HL-60 (cell line): Measurements from ENCODE around the gene SMC1A.

Source experiments
- DNase-seq, 2 experiments: peaks; one replicate each; pipeline ENCODE4 v3.0.0-alpha.2; 2010 to 2020; ENCODE audit warnings: low read depth in 1 of 2, low spot score in 1 of 2
- H3K27ac ChIP-seq: fragments of 250-450 bp; sonication (Bioruptor Pico); replicated peaks from 2 replicates; pipeline ENCODE4 v1.5.1; 2020; ENCODE audit warnings: mild to moderate bottlenecking, moderate library complexity
- H3K27me3 ChIP-seq: fragments of 250-450 bp; sonication (Bioruptor Pico); 2 replicates; pipeline ENCODE4 v1.5.1; 2021; ENCODE audit warnings: mild to moderate bottlenecking, moderate library complexity; ENCODE audit not compliant: insufficient read depth, poor library complexity, severe bottlenecking
- H3K4me3 ChIP-seq: replicated peaks from 2 replicates; pipeline ENCODE4 v1.5.1; 2011; ENCODE audit warnings: mild to moderate bottlenecking, control low read depth, low read length; ENCODE audit not compliant: insufficient read depth
- CTCF ChIP-seq: IDR thresholded peaks from one replicate; pipeline ENCODE4 v1.5.1; 2011; ENCODE audit warnings: low read length, control low read depth, inconsistent platforms; ENCODE audit not compliant: insufficient read depth
- GABPA ChIP-seq: IDR thresholded peaks from 2 replicates; pipeline ENCODE4 v1.6.1; 2012; ENCODE audit warnings: low read depth
- POLR2AphosphoS5 ChIP-seq: IDR thresholded peaks from 2 replicates; pipeline ENCODE4 v1.6.1; 2012; ENCODE audit warnings: low read depth
- SPI1 ChIP-seq: IDR thresholded peaks from 2 replicates; pipeline ENCODE4 v1.6.1; 2012; ENCODE audit warnings: low read depth, mild to moderate bottlenecking, borderline replicate concordance
- TF ChIP-seq, protein P1 (sequence below): IDR thresholded peaks from 2 replicates; pipeline ENCODE4 v1.6.1; 2012; ENCODE audit warnings: low read depth; ENCODE audit not compliant: insufficient replicate concordance

The SMC1A gene

GRCh38 chrX:53379008-53379710, 43.3 kb downstream of the SMC1A start:
- TF ChIP-seq CTCF (no peak), POLR2AphosphoS5 (no peak), GABPA (no peak), SPI1 (no peak)
- TF ChIP-seq, protein P1, sequence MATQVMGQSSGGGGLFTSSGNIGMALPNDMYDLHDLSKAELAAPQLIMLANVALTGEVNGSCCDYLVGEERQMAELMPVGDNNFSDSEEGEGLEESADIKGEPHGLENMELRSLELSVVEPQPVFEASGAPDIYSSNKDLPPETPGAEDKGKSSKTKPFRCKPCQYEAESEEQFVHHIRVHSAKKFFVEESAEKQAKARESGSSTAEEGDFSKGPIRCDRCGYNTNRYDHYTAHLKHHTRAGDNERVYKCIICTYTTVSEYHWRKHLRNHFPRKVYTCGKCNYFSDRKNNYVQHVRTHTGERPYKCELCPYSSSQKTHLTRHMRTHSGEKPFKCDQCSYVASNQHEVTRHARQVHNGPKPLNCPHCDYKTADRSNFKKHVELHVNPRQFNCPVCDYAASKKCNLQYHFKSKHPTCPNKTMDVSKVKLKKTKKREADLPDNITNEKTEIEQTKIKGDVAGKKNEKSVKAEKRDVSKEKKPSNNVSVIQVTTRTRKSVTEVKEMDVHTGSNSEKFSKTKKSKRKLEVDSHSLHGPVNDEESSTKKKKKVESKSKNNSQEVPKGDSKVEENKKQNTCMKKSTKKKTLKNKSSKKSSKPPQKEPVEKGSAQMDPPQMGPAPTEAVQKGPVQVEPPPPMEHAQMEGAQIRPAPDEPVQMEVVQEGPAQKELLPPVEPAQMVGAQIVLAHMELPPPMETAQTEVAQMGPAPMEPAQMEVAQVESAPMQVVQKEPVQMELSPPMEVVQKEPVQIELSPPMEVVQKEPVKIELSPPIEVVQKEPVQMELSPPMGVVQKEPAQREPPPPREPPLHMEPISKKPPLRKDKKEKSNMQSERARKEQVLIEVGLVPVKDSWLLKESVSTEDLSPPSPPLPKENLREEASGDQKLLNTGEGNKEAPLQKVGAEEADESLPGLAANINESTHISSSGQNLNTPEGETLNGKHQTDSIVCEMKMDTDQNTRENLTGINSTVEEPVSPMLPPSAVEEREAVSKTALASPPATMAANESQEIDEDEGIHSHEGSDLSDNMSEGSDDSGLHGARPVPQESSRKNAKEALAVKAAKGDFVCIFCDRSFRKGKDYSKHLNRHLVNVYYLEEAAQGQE: no peak
- H3K27me3 ChIP-seq: no peaks in the 10 kb centered on the region
- H3K4me3 ChIP-seq: no peak overlapping the region
- DNase-seq: no peak
- no peak overlapping the region for H3K27ac ChIP-seq

DNA sequence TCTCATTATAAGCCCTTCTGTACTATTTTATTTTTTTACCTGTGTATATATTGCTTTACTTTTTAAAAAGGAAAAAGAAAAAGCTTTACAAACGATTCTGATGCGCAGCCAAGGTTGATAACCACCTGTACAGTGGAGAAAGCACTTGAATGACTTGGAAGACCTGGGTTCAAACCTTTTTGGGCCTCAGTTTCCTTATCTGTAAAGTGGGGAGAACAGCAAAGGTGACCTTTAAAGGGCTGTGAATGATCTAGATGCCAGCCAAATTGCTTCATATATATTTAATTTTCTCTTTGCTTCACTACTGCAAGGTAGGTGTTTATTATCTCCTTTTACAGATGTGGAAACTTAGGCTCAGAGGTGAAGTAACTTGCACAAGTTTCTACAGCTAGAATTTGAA, 45.0 kb downstream of the SMC1A start:
- H3K27me3 ChIP-seq: no peaks in the 10 kb centered on the region
- TF ChIP-seq, protein P1: no peak
- TF ChIP-seq CTCF (no peak), POLR2AphosphoS5 (no peak), GABPA (no peak), SPI1 (no peak)

GRCh38 chrX:53376888-53377287, 45.6 kb downstream of the SMC1A start:
- TF ChIP-seq GABPA: no peak
- TF ChIP-seq POLR2AphosphoS5: no peak
- TF ChIP-seq SPI1: no peak
- no peak for TF ChIP-seq CTCF
- TF ChIP-seq, protein P1: no peak
- H3K27me3 ChIP-seq: no peaks in the 10 kb centered on the region
- no peak overlapping the region for H3K4me3 ChIP-seq
- H3K27ac ChIP-seq: no peak overlapping the region
- no peak for DNase-seq

More for the DNA sequence above, 45.0 kb downstream of the SMC1A start:
- Histone ChIP-seq H3K4me3 (no peak overlapping the region), H3K27ac (no peak overlapping the region)
- DNase-seq: no peak
